ENCODE data around the gene CCDC116.

CCDC116 gene

GRCh38 chr22:21650823-21651520 lies 18.4 kb downstream of the CCDC116 start:
- no peak for DNase-seq (ENCODE audit: low read depth in 2 of 2)
- TF ChIP-seq CTCF (IDR thresholded peaks at IDR 0.05; ENCODE audit: low read depth, low read length), result no peak
- H3K4me3 ChIP-seq (replicated peaks in 1 of 2; ENCODE audit: low read depth in 2 of 2, low read length in 2 of 2), result peak overlapping the region in 1 of 2 donors; percentile 81

- TF ChIP-seq CTCF (IDR thresholded peaks at IDR 0.05; ENCODE audit: low read depth, low read length), result no peak
- DNase-seq (ENCODE audit: low read depth in 2 of 2), result no peak
- H3K4me3 ChIP-seq (replicated peaks in 1 of 2; ENCODE audit: low read depth in 2 of 2, low read length in 2 of 2), result peak overlapping the region; percentile 81
These were observed 19.0 kb downstream of the CCDC116 start for GRCh38 chr22:21651521-21652009.

- peak overlapping the region; percentile 81 for H3K4me3 ChIP-seq (replicated peaks in 1 of 2; ENCODE audit: low read depth in 2 of 2, low read length in 2 of 2)
- peak; percentile 85 to 87 for DNase-seq (ENCODE audit: low read depth in 2 of 2)
- TF ChIP-seq CTCF (IDR thresholded peaks at IDR 0.05; ENCODE audit: low read depth, low read length), result no peak
These were observed 19.5 kb downstream of the CCDC116 start for GRCh38 chr22:21652010-21652546.

- peak overlapping the region; percentile 81 for H3K4me3 ChIP-seq (replicated peaks in 1 of 2; ENCODE audit: low read depth in 2 of 2, low read length in 2 of 2)
- no peak for DNase-seq (ENCODE audit: low read depth in 2 of 2)
- TF ChIP-seq CTCF (IDR thresholded peaks at IDR 0.05; ENCODE audit: low read depth, low read length), result no peak
These were observed 20.3 kb downstream of the CCDC116 start for GRCh38 chr22:21652547-21653545.

- peak overlapping the region; percentile 17 to 48 for H3K4me3 ChIP-seq (replicated peaks in 1 of 2; ENCODE audit: low read depth in 2 of 2, low read length in 2 of 2)
- no peak for TF ChIP-seq CTCF (IDR thresholded peaks at IDR 0.05; ENCODE audit: low read depth, low read length)
- no peak for DNase-seq (ENCODE audit: low read depth in 2 of 2)
These were observed 24.4 kb downstream of the CCDC116 start for GRCh38 chr22:21657020-21657359.

GRCh38 chr22:21657360-21658032 lies 24.9 kb downstream of the CCDC116 start:
- peak; percentile 15 to 28 for DNase-seq (ENCODE audit: low read depth in 2 of 2)
- TF ChIP-seq CTCF (IDR thresholded peaks at IDR 0.05; ENCODE audit: low read depth, low read length), result no peak
- peak overlapping the region; percentile 48 to 49 for H3K4me3 ChIP-seq (replicated peaks in 1 of 2; ENCODE audit: low read depth in 2 of 2, low read length in 2 of 2)
